HG02759 (cell line): ENCODE results near the gene TBC1D12.
"Not testable (repeated sequence)": the region's sequence is repeated elsewhere in the genome, so short reads cannot be mapped to it uniquely, and the experiment has no call there.

ENCODE experiments used
- ATAC-seq: cut with Tn5 transposase; IDR thresholded peaks from one replicate; pipeline ENCODE4 v1.9.1; 2021; ENCODE audit warnings: mild to moderate bottlenecking, moderate library complexity; ENCODE audit not compliant: unreplicated experiment

Gene TBC1D12

GRCh38 chr10:94533027-94533426, 130.7 kb downstream of the TBC1D12 start:
- no peak for ATAC-seq

- not testable (repeated sequence) for ATAC-seq
Observed at GRCh38 chr10:94542282-94542681, 139.9 kb downstream of the TBC1D12 start.

- ATAC-seq: peak; percentile 82
Observed at GRCh38 chr10:94545391-94546048, 143.2 kb downstream of the TBC1D12 start, which contains the start of gene HELLS. HELLS (plus strand) TSS chr10:94545788; CDS start chr10:94545922, 134 bp downstream.

GRCh38 chr10:94546049-94546900, 143.9 kb downstream of the TBC1D12 start:
- ATAC-seq: peak; percentile 12

- ATAC-seq: no peak
Observed at GRCh38 chr10:94546901-94547185, 144.5 kb downstream of the TBC1D12 start.

GRCh38 chr10:94549221-94549620, 146.9 kb downstream of the TBC1D12 start:
- ATAC-seq: no peak

GRCh38 chr10:94567714-94568307, 165.5 kb downstream of the TBC1D12 start:
- ATAC-seq: not testable (repeated sequence)

GRCh38 chr10:94571081-94571480, 168.7 kb downstream of the TBC1D12 start:
- ATAC-seq: no peak

- no peak for ATAC-seq
Observed at GRCh38 chr10:94571528-94571927, 169.2 kb downstream of the TBC1D12 start.

- no peak for ATAC-seq
Observed at GRCh38 chr10:94578790-94579189, 176.4 kb downstream of the TBC1D12 start.

- ATAC-seq: no peak
Observed at GRCh38 chr10:94583124-94583523, 180.8 kb downstream of the TBC1D12 start.
